Astrocyte (in vitro differentiated cells and primary cell): ENCODE data around the gene FAM83C. TPM values are rescaled to one million over a fixed set of nuclear protein-coding genes. Genes with fewer than 3 reads are reported as not detected.
A peak's percentile ranks its signal among the peaks of the same experiment; 100 is the strongest.

Experiments used
- DNase-seq: peaks from one replicate; pipeline ENCODE4 v3.0.0-alpha.2; 2010; ENCODE audit warnings: low read depth
- FAIRE-seq: peaks from 2 replicates; lab custom pipeline; 2011; peaks lifted over from hg19 to GRCh38; lab: Jason Lieb, UNC
- H2AFZ ChIP-seq: 2 replicates; pipeline ENCODE4 v1.6.0; 2012; ENCODE audit warnings: low read depth, low read length, inconsistent platforms
- H3K27ac ChIP-seq: 2 replicates; pipeline ENCODE4 v1.5.1; 2011; ENCODE audit warnings: low read depth, low read length, inconsistent platforms
- H3K27me3 ChIP-seq: 2 replicates; pipeline ENCODE4 v1.6.0; 2011; ENCODE audit warnings: low read length, inconsistent platforms; ENCODE audit not compliant: insufficient read depth
- H3K36me3 ChIP-seq: 2 replicates; pipeline ENCODE4 v1.5.1; 2011; ENCODE audit warnings: low read length, inconsistent platforms; ENCODE audit not compliant: insufficient read depth
- H3K4me1 ChIP-seq: 2 replicates; pipeline ENCODE4 v1.5.1; 2011; ENCODE audit warnings: low read length, inconsistent platforms; ENCODE audit not compliant: insufficient read depth
- H3K4me2 ChIP-seq: 2 replicates; pipeline ENCODE4 v1.6.0; 2012; ENCODE audit warnings: low read length, inconsistent platforms
- H3K4me3 ChIP-seq: 2 replicates; pipeline ENCODE4 v1.5.1; 2011; ENCODE audit warnings: low read depth, mild to moderate bottlenecking, low read length, inconsistent platforms; ENCODE audit not compliant: insufficient read depth
- H3K79me2 ChIP-seq: 2 replicates; pipeline ENCODE4 v1.6.0; 2012; ENCODE audit warnings: mild to moderate bottlenecking, low read length, inconsistent platforms; ENCODE audit not compliant: insufficient read depth
- H3K9ac ChIP-seq: 2 replicates; pipeline ENCODE4 v1.6.0; 2012; ENCODE audit warnings: mild to moderate bottlenecking, low read length, inconsistent platforms
- H3K9me3 ChIP-seq: 2 replicates; pipeline ENCODE4 v1.5.1; 2012; ENCODE audit warnings: low read depth, mild to moderate bottlenecking, low read length, inconsistent platforms; ENCODE audit not compliant: insufficient read depth
- H4K20me1 ChIP-seq: 2 replicates; pipeline ENCODE4 v1.6.0; 2012; ENCODE audit warnings: low read length, inconsistent platforms; ENCODE audit not compliant: insufficient read depth
- H3K27ac Mint-ChIP-seq: one replicate; pipeline ENCODE4 v1.8.0; 2021; ENCODE audit warnings: mild to moderate bottlenecking, mixed read lengths; ENCODE audit not compliant: unreplicated experiment
- H3K27me3 Mint-ChIP-seq: one replicate; pipeline ENCODE4 v1.8.0; 2021; ENCODE audit warnings: low read depth, mixed read lengths; ENCODE audit not compliant: unreplicated experiment
- H3K36me3 Mint-ChIP-seq: one replicate; pipeline ENCODE4 v1.8.0; 2021; ENCODE audit warnings: low read depth, mixed read lengths; ENCODE audit not compliant: unreplicated experiment
- H3K4me1 Mint-ChIP-seq: one replicate; pipeline ENCODE4 v1.8.0; 2021; ENCODE audit warnings: low read depth, mixed read lengths; ENCODE audit not compliant: unreplicated experiment
- H3K4me3 Mint-ChIP-seq: one replicate; pipeline ENCODE4 v1.8.0; 2021; ENCODE audit warnings: mild to moderate bottlenecking, moderate library complexity, mixed read lengths; ENCODE audit not compliant: unreplicated experiment
- H3K9me3 Mint-ChIP-seq: one replicate; pipeline ENCODE4 v1.8.0; 2021; ENCODE audit warnings: mild to moderate bottlenecking, mixed read lengths; ENCODE audit not compliant: unreplicated experiment
- CTCF ChIP-seq: IDR thresholded peaks from 2 replicates; pipeline ENCODE4 v1.5.1; 2011; ENCODE audit warnings: low read depth, mild to moderate bottlenecking, inconsistent platforms, low read length, moderate library complexity; ENCODE audit not compliant: insufficient read depth
- EZH2 ChIP-seq: IDR thresholded peaks from 2 replicates; pipeline ENCODE4 v1.6.1; 2012; ENCODE audit warnings: mild to moderate bottlenecking, low read length, inconsistent platforms; ENCODE audit not compliant: insufficient read depth
- total RNA-seq: library from RNA; stranded (reverse); gene quantifications from 2 replicates; pipeline ENCODE4 v1.2.1, GENCODE V29; 2021

FAM83C gene
- total RNA-seq, 1 donor from 2014 or later, result not detected

- DNase-seq, result no peak
- Histone ChIP-seq H3K79me2 (no peaks in the 10 kb centered on the region), H3K4me1 (peaks cover 7% of the 10 kb centered on the region), H3K4me3 (no peak overlapping the region), H3K27me3 (no peaks in the 10 kb centered on the region), H3K4me2 (no peak overlapping the region), H3K27ac (no peak overlapping the region), H3K36me3 (no peaks in the 10 kb centered on the region), H3K9me3 (no peaks in the 10 kb centered on the region), H2AFZ (no peak overlapping the region), H4K20me1 (no peaks in the 10 kb centered on the region), H3K9ac (no peak overlapping the region)
- H3K4me3 Mint-ChIP-seq, result no peak overlapping the region
- peaks cover 54% of the 10 kb centered on the region for H3K4me1 Mint-ChIP-seq
- no peak for FAIRE-seq
- no peak overlapping the region for H3K27ac Mint-ChIP-seq
- TF ChIP-seq CTCF (no peak), EZH2 (no peak)
- no peaks in the 10 kb centered on the region for H3K9me3 Mint-ChIP-seq
- no peaks in the 10 kb centered on the region for H3K27me3 Mint-ChIP-seq
- H3K36me3 Mint-ChIP-seq, result peaks cover 5% of the 10 kb centered on the region
These were observed 36.0 kb upstream of the FAM83C start for GRCh38 chr20:35328095-35328685.

GRCh38 chr20:35327074-35327976, 35.1 kb upstream of the FAM83C start:
- TF ChIP-seq CTCF (no peak), EZH2 (no peak)
- Histone ChIP-seq H3K27me3 (no peaks in the 10 kb centered on the region), H3K9me3 (no peaks in the 10 kb centered on the region), H3K4me1 (peaks cover 7% of the 10 kb centered on the region), H3K4me3 (no peak overlapping the region), H3K27ac (no peak overlapping the region), H3K4me2 (no peak overlapping the region), H3K9ac (no peak overlapping the region), H2AFZ (no peak overlapping the region), H4K20me1 (no peaks in the 10 kb centered on the region), H3K79me2 (no peaks in the 10 kb centered on the region), H3K36me3 (no peaks in the 10 kb centered on the region)
- Mint-ChIP-seq H3K4me1 (peaks cover 57% of the 10 kb centered on the region), H3K27ac (peak overlapping the region; percentile 53), H3K36me3 (peaks cover 7% of the 10 kb centered on the region), H3K9me3 (no peaks in the 10 kb centered on the region), H3K27me3 (no peaks in the 10 kb centered on the region), H3K4me3 (no peak overlapping the region)
- DNase-seq (no peak), FAIRE-seq (no peak)

GRCh38 chr20:35326740-35327073, 34.5 kb upstream of the FAM83C start:
- H2AFZ ChIP-seq, result no peak overlapping the region
- H3K27me3 Mint-ChIP-seq, result no peaks in the 10 kb centered on the region
- no peak overlapping the region for H3K9ac ChIP-seq
- DNase-seq, result no peak
- H3K79me2 ChIP-seq, result no peaks in the 10 kb centered on the region
- H3K36me3 ChIP-seq, result no peaks in the 10 kb centered on the region
- H3K27me3 ChIP-seq, result no peaks in the 10 kb centered on the region
- peaks cover 61% of the 10 kb centered on the region for H3K4me1 Mint-ChIP-seq
- no peak overlapping the region for H3K4me2 ChIP-seq
- H3K4me3 ChIP-seq, result no peak overlapping the region
- TF ChIP-seq CTCF (no peak), EZH2 (no peak)
- no peak for FAIRE-seq
- H3K4me3 Mint-ChIP-seq, result no peak overlapping the region
- H4K20me1 ChIP-seq, result no peaks in the 10 kb centered on the region
- no peak overlapping the region for H3K27ac Mint-ChIP-seq
- no peaks in the 10 kb centered on the region for H3K9me3 Mint-ChIP-seq
- H3K4me1 ChIP-seq, result peaks cover 11% of the 10 kb centered on the region
- peaks cover 5% of the 10 kb centered on the region for H3K36me3 Mint-ChIP-seq
- H3K27ac ChIP-seq, result no peak overlapping the region
- H3K9me3 ChIP-seq, result no peaks in the 10 kb centered on the region
